Lower lobe of right lung (tissue), 2 donors: ENCODE data around the gene ZNF296. TPM values are rescaled to one million over a fixed set of nuclear protein-coding genes. Genes with fewer than 3 reads are reported as not detected.

Source experiments
- ATAC-seq, 2 donors: fragments of 200-7000 bp; cut with Tn5 transposase; one replicate each; pipeline ENCODE4 v1.9.1; 2020 to 2022; ENCODE audit warnings: mild to moderate bottlenecking in 2 of 2, moderate library complexity in 2 of 2
- DNase-seq: peaks from one replicate; pipeline ENCODE4 v3.0.0-alpha.2; 2020
- H3K27ac ChIP-seq: fragments of 200-600 bp; one replicate; pipeline ENCODE4 v1.8.0; 2022
- H3K27me3 ChIP-seq: fragments of 200-600 bp; one replicate; pipeline ENCODE4 v1.8.0; 2022; ENCODE audit warnings: low read depth
- H3K36me3 ChIP-seq: fragments of 200-600 bp; one replicate; pipeline ENCODE4 v1.8.0; 2022; ENCODE audit warnings: mild to moderate bottlenecking
- H3K4me1 ChIP-seq: fragments of 200-600 bp; one replicate; pipeline ENCODE4 v1.8.0; 2022
- H3K4me3 ChIP-seq: fragments of 200-600 bp; one replicate; pipeline ENCODE4 v1.8.0; 2022; ENCODE audit warnings: mild to moderate bottlenecking
- H3K9me3 ChIP-seq: fragments of 200-600 bp; one replicate; pipeline ENCODE4 v1.8.0; 2022
- CTCF ChIP-seq: fragments of 200-600 bp; IDR thresholded peaks from one replicate; pipeline ENCODE4 v1.8.0; 2022; ENCODE audit warnings: antibody characterized with exemption, mild to moderate bottlenecking
- intact Hi-C: fragments of 100-400 bp; cut with DNase I; formaldehyde crosslinking; loops from one replicate; pipeline ENCODE4 v1.11.0; 2022
- total RNA-seq: library from RNA; stranded (reverse); fragmentation: NEBNext Ultra II Directional; extraction: Animal tissue kit (Norgen Biotek cat#: 25700); gene quantifications from one replicate; pipeline ENCODE4 v1.2.1, GENCODE V29; 2021
- donor health status: DM: no; HTN: yes; CAD: no; lungs with severe emphysema.

Gene ZNF296
- total RNA-seq, 1 donor from 2014 or later = 1.7 TPM

- ATAC-seq = peak; percentile 18 to 46
- H3K27ac ChIP-seq = no peak overlapping the region
- no peaks in the 10 kb centered on the region for H3K27me3 ChIP-seq
- peaks cover 58% of the 10 kb centered on the region for H3K4me1 ChIP-seq
- no peaks in the 10 kb centered on the region for H3K36me3 ChIP-seq
- TF ChIP-seq CTCF = no peak
- intact Hi-C loops = no loop called here
- no peaks in the 10 kb centered on the region for H3K9me3 ChIP-seq
- no peak for DNase-seq
- no peak overlapping the region for H3K4me3 ChIP-seq
Observed at GRCh38 chr19:45115809-45116615, 39.7 kb upstream of the ZNF296 start.

- ATAC-seq (no peak), DNase-seq (no peak)
- no peak for TF ChIP-seq CTCF
- peaks cover 58% of the 10 kb centered on the region for H3K4me1 ChIP-seq
- no peaks in the 10 kb centered on the region for H3K9me3 ChIP-seq
- H3K27me3 ChIP-seq = no peaks in the 10 kb centered on the region
- H3K27ac ChIP-seq = no peak overlapping the region
- no peaks in the 10 kb centered on the region for H3K36me3 ChIP-seq
- H3K4me3 ChIP-seq = no peak overlapping the region
- intact Hi-C loops = no loop called here
Observed at GRCh38 chr19:45114116-45114515, 37.8 kb upstream of the ZNF296 start.

GRCh38 chr19:45113628-45114027, 37.4 kb upstream of the ZNF296 start:
- TF ChIP-seq CTCF = no peak
- intact Hi-C loops = no loop called here
- Histone ChIP-seq H3K4me1 (peaks cover 53% of the 10 kb centered on the region), H3K27ac (no peak overlapping the region), H3K4me3 (no peak overlapping the region), H3K9me3 (no peaks in the 10 kb centered on the region), H3K36me3 (no peaks in the 10 kb centered on the region), H3K27me3 (no peaks in the 10 kb centered on the region)
- ATAC-seq = peak; percentile 54 to 77
- DNase-seq = no peak

DNA sequence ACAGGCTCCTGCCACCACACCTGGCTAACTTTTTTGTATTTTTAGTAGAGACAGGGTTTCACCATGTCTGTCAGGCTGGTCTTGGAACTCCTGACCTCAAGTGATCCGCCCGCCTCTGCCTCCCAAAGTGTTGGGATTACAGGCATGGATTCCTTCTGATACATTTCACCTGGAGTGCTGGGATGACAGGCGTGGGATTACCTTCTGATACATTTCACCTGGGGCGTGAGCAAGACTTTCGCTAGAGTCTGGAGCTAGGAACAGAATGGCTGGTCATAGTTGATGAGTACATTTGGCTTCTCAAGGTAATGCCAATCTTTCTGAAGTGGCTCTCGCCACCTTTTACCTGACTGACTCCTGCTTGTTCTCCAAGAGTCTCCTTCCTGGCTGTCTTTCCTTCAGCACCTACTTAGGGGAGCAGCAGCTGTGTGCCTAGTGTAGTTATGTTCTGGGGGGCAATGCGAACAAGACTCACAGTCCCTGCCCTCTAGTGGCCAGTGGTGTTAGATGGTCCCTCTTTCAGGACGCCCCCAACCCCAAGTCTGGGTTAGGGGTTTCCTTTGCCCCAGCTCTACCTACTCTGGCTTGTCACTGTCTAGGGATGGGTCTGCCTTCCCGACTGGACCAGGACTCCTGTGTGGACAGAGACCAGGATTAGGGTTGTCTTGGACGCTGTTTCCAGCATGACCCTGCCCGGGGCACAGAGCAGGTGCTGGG, 36.0 kb upstream of the ZNF296 start:
- H3K27ac ChIP-seq = no peak overlapping the region
- DNase-seq = no peak
- no peak overlapping the region for H3K4me3 ChIP-seq
- H3K27me3 ChIP-seq = no peaks in the 10 kb centered on the region
- no peak for TF ChIP-seq CTCF
- intact Hi-C loops = no loop called here
- peaks cover 40% of the 10 kb centered on the region for H3K4me1 ChIP-seq
- ATAC-seq = no peak
- no peaks in the 10 kb centered on the region for H3K36me3 ChIP-seq
- no peaks in the 10 kb centered on the region for H3K9me3 ChIP-seq

DNA sequence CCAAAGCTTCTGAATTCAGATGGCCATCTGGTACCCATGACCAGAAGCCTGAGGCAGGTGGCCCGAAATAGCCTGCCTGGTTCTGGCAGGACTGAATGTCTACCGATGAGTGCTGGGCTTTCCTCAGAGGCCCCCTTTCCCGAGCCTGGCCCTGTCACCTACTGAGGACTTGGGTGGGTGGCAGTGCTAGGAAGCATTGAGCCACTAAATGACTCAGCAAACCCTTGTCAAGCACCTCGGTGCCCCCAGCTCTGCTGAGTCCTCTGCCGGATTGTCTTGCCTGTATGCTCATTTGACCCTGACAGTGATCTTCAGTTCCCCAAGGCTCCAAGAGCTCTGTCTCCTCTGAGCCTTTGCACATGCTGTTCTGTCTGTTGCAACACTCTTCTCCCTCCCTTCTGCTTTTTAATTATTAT, 34.6 kb upstream of the ZNF296 start:
- Histone ChIP-seq H3K4me1 (peaks cover 26% of the 10 kb centered on the region), H3K9me3 (no peaks in the 10 kb centered on the region), H3K4me3 (no peak overlapping the region), H3K27me3 (no peaks in the 10 kb centered on the region), H3K27ac (no peak overlapping the region), H3K36me3 (no peaks in the 10 kb centered on the region)
- no peak for TF ChIP-seq CTCF
- intact Hi-C loops = no loop called here
- DNase-seq (no peak), ATAC-seq (no peak)
